Right ventricle myocardium inferior (tissue), 1 donor: Measurements from ENCODE around the gene PLCB4. TPM values are rescaled to one million over a fixed set of nuclear protein-coding genes. Genes with fewer than 3 reads are reported as not detected.

Experiments
- ATAC-seq: fragments of 200-7000 bp; cut with Tn5 transposase; one replicate; pipeline ENCODE4 v1.9.1; 2020; ENCODE audit warnings: mild to moderate bottlenecking, moderate library complexity
- DNase-seq: peaks from one replicate; pipeline ENCODE4 v3.0.0; 2021; ENCODE audit errors: missing footprints
- intact Hi-C: fragments of 100-400 bp; cut with DNase I; formaldehyde crosslinking; loops from one replicate; pipeline ENCODE4 v1.11.0; 2022
- total RNA-seq: library from RNA; stranded (reverse); fragmentation: NEBNext Ultra II Directional; extraction: Animal tissue kit (Norgen Biotek cat#: 25700); gene quantifications from one replicate; pipeline ENCODE4 v1.2.1, GENCODE V29; 2021
- donor health status: DM: no; HTN: yes; CAD: no; lungs with severe emphysema.

The PLCB4 gene
- total RNA-seq, 1 donor from 2014 or later, result 27.7 TPM

- intact Hi-C loops, result no loop called here
- DNase-seq (no peak), ATAC-seq (no peak)
Observed at GRCh38 chr20:9413001-9413400, 344.1 kb downstream of the PLCB4 start.

GRCh38 chr20:9415426-9415825 is 346.5 kb downstream of the PLCB4 start:
- intact Hi-C loops, result no loop called here
- ATAC-seq (no peak), DNase-seq (no peak)

GRCh38 chr20:9416421-9416820 is 347.5 kb downstream of the PLCB4 start:
- DNase-seq (no peak), ATAC-seq (no peak)
- intact Hi-C loops, result loop anchor here (1.0 kb wide), 1 partner anchor 13 kb away; no protein-coding TSS in a partner anchor

GRCh38 chr20:9417665-9418064 is 348.8 kb downstream of the PLCB4 start:
- ATAC-seq, result no peak
- intact Hi-C loops, result no loop called here
- DNase-seq, result no peak

- intact Hi-C loops, result no loop called here
- DNase-seq (no peak), ATAC-seq (no peak)
Observed at GRCh38 chr20:9422321-9423057, 353.6 kb downstream of the PLCB4 start.

GRCh38 chr20:9424551-9424950 is 355.7 kb downstream of the PLCB4 start:
- DNase-seq (no peak), ATAC-seq (no peak)
- intact Hi-C loops, result no loop called here

GRCh38 chr20:9427430-9428291 is 358.8 kb downstream of the PLCB4 start:
- DNase-seq (no peak), ATAC-seq (no peak)
- intact Hi-C loops, result no loop called here

GRCh38 chr20:9428292-9428607 is 359.4 kb downstream of the PLCB4 start:
- intact Hi-C loops, result no loop called here
- ATAC-seq (no peak), DNase-seq (no peak)

- DNase-seq (no peak), ATAC-seq (no peak)
- intact Hi-C loops, result no loop called here
Observed at GRCh38 chr20:9439806-9440205, 370.9 kb downstream of the PLCB4 start.

GRCh38 chr20:9440892-9441291 is 372.0 kb downstream of the PLCB4 start:
- DNase-seq, result no peak
- intact Hi-C loops, result no loop called here
- ATAC-seq, result no peak

GRCh38 chr20:9441948-9442347 is 373.1 kb downstream of the PLCB4 start:
- intact Hi-C loops, result no loop called here
- DNase-seq (no peak), ATAC-seq (no peak)

GRCh38 chr20:9442858-9443257 is 374.0 kb downstream of the PLCB4 start:
- no peak for ATAC-seq
- intact Hi-C loops, result no loop called here

GRCh38 chr20:9444921-9445320 is 376.0 kb downstream of the PLCB4 start:
- ATAC-seq (no peak), DNase-seq (no peak)
- intact Hi-C loops, result no loop called here

More at GRCh38 chr20:9442858-9443257, 374.0 kb downstream of the PLCB4 start:
- no peak for DNase-seq

- intact Hi-C loops, result no loop called here
- ATAC-seq, result no peak
- no peak for DNase-seq
Observed at GRCh38 chr20:9447182-9447581, 378.3 kb downstream of the PLCB4 start.

- DNase-seq, result no peak
- intact Hi-C loops, result no loop called here
- ATAC-seq, result no peak
Observed at GRCh38 chr20:9453201-9453600, 384.3 kb downstream of the PLCB4 start.

GRCh38 chr20:9454791-9455190 is 385.9 kb downstream of the PLCB4 start:
- intact Hi-C loops, result no loop called here
- no peak for DNase-seq
- ATAC-seq, result no peak

- ATAC-seq, result no peak
- DNase-seq, result no peak
- intact Hi-C loops, result no loop called here
Observed at GRCh38 chr20:9457136-9457535, 388.2 kb downstream of the PLCB4 start.

GRCh38 chr20:9458138-9458796 is 389.4 kb downstream of the PLCB4 start:
- intact Hi-C loops, result no loop called here
- ATAC-seq (no peak), DNase-seq (no peak)

GRCh38 chr20:9460518-9460917 is 391.6 kb downstream of the PLCB4 start:
- intact Hi-C loops, result no loop called here
- ATAC-seq (no peak), DNase-seq (no peak)

GRCh38 chr20:9467995-9468394 is 399.1 kb downstream of the PLCB4 start:
- DNase-seq, result no peak
- no peak for ATAC-seq
- intact Hi-C loops, result no loop called here
